HG03159 (cell line): ENCODE data around the gene SNRPD1.
A peak's percentile ranks its signal among the peaks of the same experiment; 100 is the strongest.
"Not testable (repeated sequence)": the region's sequence is repeated elsewhere in the genome, so short reads cannot be mapped to it uniquely, and the experiment has no call there.

Experiments used
- ATAC-seq: cut with Tn5 transposase; IDR thresholded peaks from one replicate; pipeline ENCODE4 v1.9.1; 2021; ENCODE audit warnings: mild to moderate bottlenecking, moderate library complexity; ENCODE audit not compliant: unreplicated experiment

SNRPD1 gene

DNA sequence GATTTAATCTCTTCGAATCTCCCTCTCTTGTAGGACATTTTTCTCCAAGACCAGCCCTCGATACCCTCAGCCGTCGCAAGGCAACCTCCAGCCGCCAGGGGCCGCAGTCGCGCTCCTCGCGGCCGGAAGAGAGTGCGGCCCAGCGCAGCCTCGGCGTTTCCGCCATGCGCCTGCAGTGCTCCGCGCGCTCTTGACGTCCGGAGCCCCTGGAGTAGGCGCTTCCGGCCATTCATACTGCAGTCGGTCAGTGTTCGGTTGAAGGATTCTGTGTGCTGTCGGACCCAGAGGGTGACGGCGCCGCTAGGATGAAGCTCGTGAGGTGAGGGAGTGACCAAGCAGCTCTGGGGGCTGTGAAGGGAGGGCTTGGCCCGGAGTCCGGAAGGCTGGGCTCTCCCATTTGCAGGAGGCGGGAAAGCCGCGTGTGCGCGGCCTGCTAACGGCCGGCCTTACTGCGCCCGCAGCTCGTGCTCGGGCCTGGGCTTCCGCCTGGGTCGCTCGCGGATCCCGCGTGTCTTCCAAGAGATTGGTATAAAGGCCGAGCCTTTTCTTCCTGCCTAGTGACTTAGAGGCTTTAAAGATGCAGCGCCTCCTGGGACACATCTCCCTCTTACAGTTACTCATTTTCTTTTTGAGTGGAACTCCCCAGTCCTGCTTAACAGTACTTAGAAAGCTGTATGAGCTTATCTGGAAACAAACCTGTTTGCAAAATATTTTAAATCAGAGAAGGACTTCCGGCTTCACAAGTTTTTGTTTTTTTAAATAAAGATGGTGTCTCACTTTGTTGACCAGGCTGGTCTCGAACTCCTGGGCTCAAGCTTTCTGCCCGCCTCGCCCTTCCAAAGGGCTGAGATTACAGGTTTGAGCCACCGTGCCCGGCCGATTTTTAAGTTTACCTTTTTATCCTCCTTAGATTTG, at the start of gene SNRPD1:
SNRPD1 (plus strand) TSS at position 190 of the 915 bp plus-strand sequence; CDS start at position 306, 116 bp downstream.
- peak; percentile 96 for ATAC-seq

DNA sequence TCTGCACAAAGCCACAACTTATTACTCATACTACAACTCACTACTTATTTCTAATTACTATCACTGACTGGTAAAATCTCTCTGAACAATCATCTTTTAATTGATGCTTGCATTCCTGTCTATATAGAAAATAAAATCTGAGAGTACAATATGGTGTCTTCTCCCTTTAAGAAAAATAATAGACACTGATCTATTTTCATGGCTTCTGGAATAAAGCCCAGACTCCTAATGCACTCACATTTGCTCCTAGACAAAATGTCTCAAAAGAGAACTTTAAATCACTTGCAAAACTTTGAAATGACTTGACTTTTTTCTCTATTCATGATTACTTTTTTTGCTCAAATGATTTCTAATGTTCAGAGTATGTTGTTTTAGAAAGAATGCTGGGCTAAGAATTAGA, 40.3 kb upstream of the SNRPD1 start:
- ATAC-seq = no peak

DNA sequence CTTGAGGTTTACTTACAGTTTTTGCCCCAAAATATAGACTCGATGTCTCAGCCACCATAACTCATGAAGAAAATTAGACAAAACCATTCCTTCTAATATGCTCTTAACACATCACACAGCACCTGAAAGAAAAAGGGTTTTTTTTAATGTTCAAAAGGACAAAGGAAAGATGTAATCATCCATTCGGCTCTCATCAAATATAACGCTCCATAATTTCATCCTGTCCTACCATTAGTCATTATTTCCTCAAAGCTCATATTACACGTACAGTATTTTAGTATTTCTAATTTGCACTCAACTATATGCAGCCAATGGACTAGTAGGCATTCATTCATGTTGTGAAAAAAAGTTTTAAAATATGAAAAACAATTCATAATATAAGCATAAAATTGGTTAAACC, 36.5 kb upstream of the SNRPD1 start:
- no peak for ATAC-seq

DNA sequence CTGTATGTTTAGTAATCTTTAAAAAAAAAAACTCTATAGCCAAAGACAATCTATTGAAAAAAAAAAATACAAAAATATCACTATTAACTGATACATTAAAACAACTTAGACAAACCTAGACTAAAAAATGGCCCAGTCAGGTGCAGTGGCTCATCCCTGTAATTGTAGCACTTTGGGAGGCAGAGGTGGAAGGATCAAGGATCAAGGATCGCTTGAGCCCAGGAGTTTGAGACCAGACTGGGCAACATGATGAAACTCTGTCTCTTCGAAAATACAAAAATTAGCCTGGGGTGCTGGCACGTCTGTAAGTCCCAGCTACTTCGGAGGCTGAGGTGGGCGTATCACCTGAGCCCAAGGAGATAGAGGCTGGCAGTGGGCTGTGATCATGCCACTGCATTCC, 27.7 kb upstream of the SNRPD1 start:
- ATAC-seq = no peak

GRCh38 chr18:21592361-21592760, 19.8 kb upstream of the SNRPD1 start:
- ATAC-seq = not testable (repeated sequence)

- ATAC-seq = no peak
Measured at GRCh38 chr18:21593540-21594257, 18.4 kb upstream of the SNRPD1 start.

DNA sequence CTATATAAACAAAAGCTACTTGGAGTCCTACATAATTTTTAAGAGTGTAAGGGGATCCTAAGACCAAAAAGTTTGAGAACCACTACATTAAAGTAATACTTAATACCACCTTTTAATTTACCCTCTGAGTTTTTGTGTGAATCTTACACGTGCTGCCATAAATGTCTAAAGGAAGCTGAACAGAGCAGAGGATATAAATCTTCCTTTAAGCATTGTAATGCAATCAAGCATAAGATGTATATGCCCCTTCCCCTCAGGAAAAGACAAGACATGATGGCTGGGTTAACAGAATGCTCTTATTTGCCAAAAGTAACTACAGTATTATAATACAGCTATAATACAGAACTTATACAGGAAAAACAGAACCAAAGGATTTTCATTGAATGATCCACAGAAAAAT, 14.5 kb upstream of the SNRPD1 start:
- no peak for ATAC-seq

DNA sequence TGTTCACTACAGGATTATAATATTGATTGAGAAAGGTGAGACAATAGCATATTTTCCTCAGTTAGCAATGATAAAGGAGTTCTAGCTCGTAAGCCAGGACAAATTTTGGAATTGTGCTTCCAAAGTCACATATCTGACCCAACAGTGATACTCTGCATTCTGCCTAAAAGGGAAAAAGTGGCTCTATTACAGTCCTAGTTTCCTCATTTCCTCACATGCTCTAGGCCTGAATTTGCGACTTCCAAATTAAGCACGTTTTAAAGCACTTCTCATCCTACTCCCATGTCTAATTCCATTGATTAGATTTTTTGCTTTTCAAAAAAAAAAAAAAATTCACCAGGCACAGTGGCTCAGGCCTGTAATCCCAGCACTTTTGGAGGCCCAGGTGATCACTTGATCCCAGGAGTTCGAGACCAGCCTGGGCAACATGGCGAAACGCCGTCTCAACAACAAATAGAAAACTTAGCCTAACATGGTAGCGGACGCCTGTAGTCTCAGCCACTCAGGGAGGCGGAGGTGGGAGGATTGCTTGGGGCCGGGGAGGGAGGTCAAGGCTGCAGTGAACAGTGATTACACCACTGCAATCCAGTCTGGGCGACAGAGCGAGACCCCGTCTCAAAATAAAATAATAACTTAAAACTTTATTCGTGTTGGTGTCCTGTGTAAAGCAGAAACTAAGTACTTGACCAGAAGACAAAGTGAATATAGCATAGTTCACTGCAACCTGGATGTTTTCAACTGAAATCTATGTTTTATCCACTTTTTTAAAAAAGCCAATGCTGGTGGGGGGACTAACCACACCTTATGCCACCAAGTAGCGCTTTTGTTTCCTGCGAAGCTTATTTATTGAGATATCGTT, 13.2 kb upstream of the SNRPD1 start:
- ATAC-seq = no peak

- peak; percentile 47 for ATAC-seq
Measured at GRCh38 chr18:21599585-21600525, 12.3 kb upstream of the SNRPD1 start.

DNA sequence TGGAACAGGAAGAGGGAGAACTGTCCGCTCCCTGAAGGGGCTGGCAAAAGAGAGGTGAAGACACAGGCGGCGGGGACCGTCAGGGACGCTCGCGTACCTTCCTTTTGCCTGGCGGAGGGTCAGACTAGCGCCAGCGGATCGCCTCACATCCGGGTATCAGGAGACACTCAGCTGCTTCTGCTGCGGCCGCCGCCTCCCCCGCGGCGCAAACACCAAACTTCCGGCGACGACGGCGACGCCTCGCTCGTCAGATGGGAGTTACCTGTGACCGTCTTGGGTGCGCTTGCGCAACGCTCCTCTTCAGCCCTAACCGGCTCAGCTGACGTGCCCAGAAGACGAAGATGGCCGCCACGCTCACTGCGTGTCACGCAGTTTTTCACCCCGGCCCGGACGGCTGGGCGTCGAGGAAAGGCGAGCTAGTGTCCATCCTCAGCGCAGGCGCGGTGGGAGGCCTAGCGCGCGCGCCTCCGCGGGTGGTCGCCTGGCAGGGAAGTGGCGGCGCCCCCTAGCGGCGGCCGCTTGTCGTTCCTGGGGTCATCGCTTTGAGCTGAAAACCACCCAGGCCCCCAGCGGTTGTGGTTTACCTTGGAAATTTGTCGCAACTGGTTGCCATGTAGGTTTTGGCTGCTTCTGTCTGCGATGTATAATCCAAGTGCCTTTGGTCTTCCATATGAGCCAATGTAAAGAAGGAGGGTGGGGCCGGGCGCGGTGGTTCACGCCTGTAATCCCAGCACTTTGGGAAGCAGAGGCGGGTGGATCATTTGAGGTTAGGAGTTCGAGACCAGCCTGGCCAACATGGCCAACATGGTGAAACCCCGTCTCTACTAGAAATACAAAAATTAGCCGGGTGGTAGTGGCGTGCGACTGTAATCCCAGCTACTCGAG, 11.3 kb upstream of the SNRPD1 start, which contains the start of gene ESCO1:
ESCO1 (minus strand) TSS at position 179 of the 885 bp plus-strand sequence. CDS start 25,861 bp downstream, outside the sequence.
- peak; percentile 86 for ATAC-seq

DNA sequence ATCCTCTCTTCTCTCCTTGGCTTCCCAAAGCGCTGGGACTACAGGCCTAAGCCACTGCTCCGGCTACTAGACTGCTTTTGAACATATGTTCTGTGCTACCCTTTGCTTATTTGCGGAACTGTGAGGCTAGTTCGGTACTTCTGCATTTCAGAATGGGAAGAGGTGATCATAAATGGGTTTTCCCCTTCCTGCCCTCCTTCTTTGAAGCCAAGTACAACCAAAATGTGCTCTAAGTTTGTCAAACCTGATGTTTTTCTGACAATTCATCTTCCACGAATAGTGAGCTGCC, 9.9 kb upstream of the SNRPD1 start:
- no peak for ATAC-seq

- no peak for ATAC-seq
Measured at GRCh38 chr18:21604671-21605070, 7.4 kb upstream of the SNRPD1 start.

GRCh38 chr18:21605213-21605612, 6.9 kb upstream of the SNRPD1 start:
- ATAC-seq = no peak

DNA sequence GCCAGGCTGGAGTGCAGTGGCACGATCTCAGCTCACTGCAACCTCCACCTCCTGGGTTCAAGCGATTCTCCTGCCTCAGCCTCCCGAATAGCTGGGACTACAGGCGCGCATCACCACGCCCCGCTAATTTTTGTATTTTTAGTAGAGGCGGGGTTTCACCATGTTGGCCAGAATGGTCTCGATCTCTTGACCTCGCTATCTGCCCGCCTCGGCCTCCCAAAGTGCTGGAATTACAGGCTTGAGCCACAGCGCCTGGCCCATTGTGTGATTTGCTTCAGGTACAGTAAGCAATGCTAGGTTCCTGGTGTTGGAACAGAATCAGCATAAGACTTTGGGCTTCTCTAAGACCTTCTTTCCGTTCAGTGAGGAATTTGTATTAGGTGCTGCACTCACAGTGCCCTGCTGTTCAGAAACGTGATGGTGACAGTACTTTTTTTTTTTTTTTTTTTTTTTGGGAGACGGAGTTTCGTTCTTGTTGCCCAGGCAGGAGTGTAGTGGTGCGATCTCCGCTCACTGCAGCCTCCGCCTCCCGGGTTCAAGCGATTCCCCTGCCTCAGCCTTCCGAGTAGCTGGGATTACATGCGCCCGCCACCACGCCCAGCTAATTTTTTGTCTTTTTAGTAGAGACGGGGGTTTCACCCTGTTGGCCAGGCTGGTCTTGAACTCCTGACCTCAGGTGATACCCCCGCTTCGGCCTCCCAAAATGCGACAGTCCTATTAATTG, 551 bp upstream of the SNRPD1 start:
- ATAC-seq = not testable (repeated sequence)

DNA sequence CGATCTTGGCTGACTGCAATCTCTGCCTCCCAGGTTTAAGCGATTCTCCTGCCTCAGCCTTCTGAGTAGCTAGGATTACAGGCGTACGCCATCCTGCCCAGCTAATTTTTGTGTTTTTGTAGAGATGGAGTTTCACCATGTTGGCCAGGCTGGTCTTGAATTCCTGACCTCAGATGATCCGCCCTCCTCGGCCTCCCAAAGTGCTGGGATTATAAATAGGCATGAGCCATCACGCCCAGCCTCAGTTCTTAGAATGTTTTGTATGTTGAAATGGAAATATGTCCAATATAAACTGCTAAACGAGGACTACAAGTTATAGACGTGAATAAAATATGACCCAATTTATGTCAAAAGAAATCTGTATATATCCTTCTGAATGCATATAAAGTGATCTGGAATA, 9.5 kb downstream of the SNRPD1 start:
- ATAC-seq = not testable (repeated sequence)

DNA sequence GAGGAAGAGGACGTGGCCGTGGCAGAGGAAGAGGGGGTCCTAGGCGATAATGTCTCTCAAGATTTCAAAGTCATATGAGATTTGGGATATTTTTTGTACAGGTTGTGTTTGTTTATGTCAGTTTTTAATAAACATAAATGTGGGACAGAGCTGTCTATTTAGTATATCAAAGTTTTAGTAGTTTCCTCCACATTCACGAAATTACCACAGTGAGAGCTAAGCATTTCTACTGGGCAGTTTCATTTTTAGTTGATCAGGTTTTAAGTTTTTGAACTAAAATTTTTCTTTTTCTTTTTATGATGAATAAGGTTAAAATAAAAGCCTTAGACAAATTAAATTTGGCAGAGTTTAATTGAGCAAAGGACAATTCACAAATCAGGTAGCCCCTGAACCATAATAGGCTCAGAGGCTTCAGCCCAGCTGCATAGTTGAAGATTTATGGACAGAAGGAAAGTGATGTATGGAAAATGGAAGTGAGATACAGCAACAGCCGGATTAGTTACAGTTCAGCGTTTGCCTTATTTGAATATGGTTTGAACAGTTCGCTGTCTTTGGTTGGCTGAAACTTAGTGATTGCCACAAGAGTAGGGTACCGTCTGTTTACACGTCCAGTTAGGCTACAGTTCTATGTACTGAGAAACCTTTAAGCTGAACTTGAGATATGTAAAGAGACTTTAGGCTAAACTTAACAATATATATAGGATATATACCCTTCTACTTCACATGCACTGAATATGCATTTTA, 17.1 kb downstream of the SNRPD1 start:
- ATAC-seq = peak; percentile 94

GRCh38 chr18:21632393-21632792, 20.3 kb downstream of the SNRPD1 start:
- no peak for ATAC-seq
